KMS-11 (cell line): ENCODE measurements around the gene DACH2.

ENCODE experiments used
- H2AFZ ChIP-seq: fragments of 200-600 bp; sonication (generic); 2 replicates; pipeline ENCODE4 v1.6.1; 2016; ENCODE audit warnings: antibody characterized with exemption, mixed run types, low read depth
- H3K27ac ChIP-seq: fragments of 200-600 bp; sonication (generic); 2 replicates; pipeline ENCODE4 v1.6.1; 2016; ENCODE audit warnings: mild to moderate bottlenecking, mixed run types
- H3K27me3 ChIP-seq: fragments of 200-600 bp; sonication (generic); 2 replicates; pipeline ENCODE4 v1.6.1; 2017; ENCODE audit warnings: mild to moderate bottlenecking, low read depth, mixed run types, moderate library complexity; ENCODE audit not compliant: insufficient read depth
- H3K36me3 ChIP-seq: fragments of 200-600 bp; sonication (generic); 2 replicates; pipeline ENCODE4 v1.6.1; 2017; ENCODE audit warnings: mild to moderate bottlenecking, mixed run types; ENCODE audit not compliant: insufficient read depth
- H3K4me1 ChIP-seq: fragments of 200-600 bp; sonication (generic); 2 replicates; pipeline ENCODE4 v1.6.1; 2016; ENCODE audit warnings: mild to moderate bottlenecking, low read depth, mixed run types; ENCODE audit not compliant: poor library complexity, severe bottlenecking
- H3K4me2 ChIP-seq: fragments of 200-600 bp; sonication (generic); 2 replicates; pipeline ENCODE4 v1.7.0; 2016; ENCODE audit warnings: mild to moderate bottlenecking, mixed run types
- H3K4me3 ChIP-seq: fragments of 200-600 bp; sonication (generic); IDR thresholded peaks from 2 replicates; pipeline ENCODE4 v1.6.1; 2017; ENCODE audit warnings: low read depth, low read length, mixed read lengths; ENCODE audit not compliant: insufficient read depth
- H3K79me2 ChIP-seq: fragments of 200-600 bp; sonication (generic); 2 replicates; pipeline ENCODE4 v1.6.1; 2016; ENCODE audit warnings: low read depth, mixed run types; ENCODE audit not compliant: insufficient read depth
- H3K9ac ChIP-seq: fragments of 200-600 bp; sonication (generic); 2 replicates; pipeline ENCODE4 v1.6.1; 2016; ENCODE audit warnings: mild to moderate bottlenecking, mixed run types
- H4K20me1 ChIP-seq: fragments of 200-600 bp; sonication (generic); 2 replicates; pipeline ENCODE4 v1.6.1; 2016; ENCODE audit warnings: mild to moderate bottlenecking, mixed run types; ENCODE audit not compliant: insufficient read depth
- TF ChIP-seq, protein P1 (sequence below): fragments of 200-600 bp; sonication (generic); conservative IDR thresholded peaks from 2 replicates; pipeline ENCODE4 v1.6.1; 2017; ENCODE audit warnings: low read depth, mild to moderate bottlenecking, antibody characterized with exemption, low read length, moderate library complexity, mixed read lengths

Gene DACH2

GRCh38 chrX:86830685-86831084, 682.4 kb downstream of the DACH2 start:
- H3K4me1 ChIP-seq = no peaks in the 10 kb centered on the region
- no peak overlapping the region for H3K4me2 ChIP-seq
- H3K9ac ChIP-seq = no peak overlapping the region
- no peak overlapping the region for H3K27ac ChIP-seq
- H2AFZ ChIP-seq = no peak overlapping the region
- H3K36me3 ChIP-seq = no peaks in the 10 kb centered on the region
- H3K27me3 ChIP-seq = no peaks in the 10 kb centered on the region
- H4K20me1 ChIP-seq = no peaks in the 10 kb centered on the region
- H3K4me3 ChIP-seq = no peak overlapping the region
- TF ChIP-seq, protein P1, sequence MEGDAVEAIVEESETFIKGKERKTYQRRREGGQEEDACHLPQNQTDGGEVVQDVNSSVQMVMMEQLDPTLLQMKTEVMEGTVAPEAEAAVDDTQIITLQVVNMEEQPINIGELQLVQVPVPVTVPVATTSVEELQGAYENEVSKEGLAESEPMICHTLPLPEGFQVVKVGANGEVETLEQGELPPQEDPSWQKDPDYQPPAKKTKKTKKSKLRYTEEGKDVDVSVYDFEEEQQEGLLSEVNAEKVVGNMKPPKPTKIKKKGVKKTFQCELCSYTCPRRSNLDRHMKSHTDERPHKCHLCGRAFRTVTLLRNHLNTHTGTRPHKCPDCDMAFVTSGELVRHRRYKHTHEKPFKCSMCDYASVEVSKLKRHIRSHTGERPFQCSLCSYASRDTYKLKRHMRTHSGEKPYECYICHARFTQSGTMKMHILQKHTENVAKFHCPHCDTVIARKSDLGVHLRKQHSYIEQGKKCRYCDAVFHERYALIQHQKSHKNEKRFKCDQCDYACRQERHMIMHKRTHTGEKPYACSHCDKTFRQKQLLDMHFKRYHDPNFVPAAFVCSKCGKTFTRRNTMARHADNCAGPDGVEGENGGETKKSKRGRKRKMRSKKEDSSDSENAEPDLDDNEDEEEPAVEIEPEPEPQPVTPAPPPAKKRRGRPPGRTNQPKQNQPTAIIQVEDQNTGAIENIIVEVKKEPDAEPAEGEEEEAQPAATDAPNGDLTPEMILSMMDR = no peak
- H3K79me2 ChIP-seq = no peaks in the 10 kb centered on the region

GRCh38 chrX:86845101-86845500, 696.9 kb downstream of the DACH2 start:
- Histone ChIP-seq H2AFZ (no peak overlapping the region), H3K27ac (no peak overlapping the region), H3K36me3 (no peaks in the 10 kb centered on the region), H4K20me1 (no peaks in the 10 kb centered on the region), H3K4me2 (no peak overlapping the region), H3K9ac (no peak overlapping the region), H3K79me2 (no peaks in the 10 kb centered on the region), H3K4me1 (no peaks in the 10 kb centered on the region), H3K27me3 (no peaks in the 10 kb centered on the region), H3K4me3 (no peak overlapping the region)
- TF ChIP-seq, protein P1 = no peak
